ENCODE results near the gene EXOSC3.
"Not testable (repeated sequence)": the region's sequence is repeated elsewhere in the genome, so short reads cannot be mapped to it uniquely, and the experiment has no call there.

Gene EXOSC3

DNA sequence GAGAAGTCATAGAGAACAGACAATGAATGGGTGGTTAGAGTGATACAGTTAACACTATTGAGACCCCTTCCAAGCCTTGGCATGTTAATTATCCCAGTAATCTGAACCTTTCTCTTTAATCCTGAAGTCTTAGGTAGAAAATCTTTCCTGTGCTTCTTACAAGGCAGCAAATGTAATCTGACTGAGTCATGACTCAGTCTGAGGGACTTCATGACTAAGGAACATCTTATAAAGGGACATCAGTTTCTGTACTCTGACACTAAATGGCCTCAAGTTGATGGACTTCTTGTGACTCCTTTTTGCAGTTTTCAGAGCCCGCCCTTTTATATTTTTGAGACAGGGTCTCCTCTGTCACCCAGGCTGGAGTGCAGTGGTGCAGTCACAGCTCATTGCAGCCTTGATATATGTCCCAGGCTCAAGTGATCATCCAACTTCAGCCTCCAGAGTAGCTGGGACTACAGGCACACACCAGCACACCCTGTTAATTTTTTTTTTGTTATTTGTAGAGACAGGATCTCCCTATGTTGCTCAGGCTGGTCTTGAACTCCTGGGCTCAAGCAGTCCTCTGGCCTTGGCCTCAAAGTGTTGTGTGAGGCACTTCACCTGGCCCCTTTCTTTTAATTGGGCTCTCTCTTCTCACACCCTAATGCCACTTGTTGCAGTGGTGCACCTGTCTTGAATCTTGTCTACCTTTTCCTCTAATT lies 9.5 kb downstream of the EXOSC3 start:
- DNase-seq (ENCODE audit: low read depth) = peak; percentile 32

DNA sequence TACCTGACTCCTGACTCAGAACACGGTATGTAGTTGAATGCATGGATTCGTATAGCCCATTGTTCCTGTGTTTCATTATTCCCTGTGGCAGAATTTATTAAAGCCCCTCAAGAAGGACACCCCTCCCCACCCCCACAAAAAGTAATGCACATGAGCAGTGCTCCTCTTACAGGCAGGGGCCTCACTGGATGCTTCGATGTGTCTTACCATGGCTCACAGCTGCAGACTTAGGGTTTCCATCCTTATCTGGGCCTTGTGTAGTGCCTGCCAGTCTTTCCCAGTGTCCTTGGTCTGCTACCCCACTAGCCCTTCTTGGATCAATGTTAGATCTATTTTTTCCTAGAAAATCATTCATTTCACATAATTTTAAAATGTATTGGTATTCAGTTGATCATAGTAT lies 14.9 kb downstream of the EXOSC3 start:
- DNase-seq (ENCODE audit: low read depth) = no peak

DNA sequence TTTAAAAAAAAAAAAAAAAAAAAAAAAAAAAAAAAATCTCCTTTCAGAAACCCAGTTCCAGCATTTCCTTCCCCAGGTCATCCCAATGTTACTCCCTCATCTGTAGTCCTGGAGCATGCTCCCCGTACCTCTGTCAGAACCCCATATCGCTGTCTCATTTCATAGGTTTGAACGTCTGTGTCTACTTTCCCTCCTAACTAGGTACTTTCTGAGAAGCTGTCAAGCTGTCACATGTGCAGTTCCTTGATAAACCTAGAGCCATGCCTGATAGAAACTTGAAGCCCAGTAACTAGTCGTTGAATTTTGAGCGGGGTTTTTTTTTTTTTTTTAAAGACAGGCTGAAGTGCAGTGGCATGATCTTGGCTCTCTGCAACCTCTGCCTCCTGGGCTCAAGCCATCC lies 15.6 kb downstream of the EXOSC3 start:
- DNase-seq (ENCODE audit: low read depth) = no peak

DNA sequence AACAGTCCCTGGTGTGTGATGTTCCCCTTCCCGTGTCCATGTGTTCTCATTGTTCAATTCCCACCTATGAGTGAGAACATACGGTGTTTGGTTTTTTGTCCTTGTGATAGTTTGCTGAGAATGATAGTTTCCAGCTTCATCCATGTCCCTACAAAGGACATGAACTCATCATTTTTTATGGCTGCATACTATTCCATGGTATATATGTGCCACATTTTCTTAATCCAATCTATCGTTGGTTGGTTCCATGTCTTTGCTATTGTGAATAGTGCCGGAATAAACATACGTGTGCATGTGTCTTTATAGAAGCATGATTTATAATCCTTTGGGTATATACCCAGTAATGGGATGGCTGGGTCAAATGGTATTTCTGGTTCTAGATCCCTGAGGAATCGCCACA lies 19.6 kb downstream of the EXOSC3 start:
- DNase-seq (ENCODE audit: low read depth) = not testable (repeated sequence)

DNA sequence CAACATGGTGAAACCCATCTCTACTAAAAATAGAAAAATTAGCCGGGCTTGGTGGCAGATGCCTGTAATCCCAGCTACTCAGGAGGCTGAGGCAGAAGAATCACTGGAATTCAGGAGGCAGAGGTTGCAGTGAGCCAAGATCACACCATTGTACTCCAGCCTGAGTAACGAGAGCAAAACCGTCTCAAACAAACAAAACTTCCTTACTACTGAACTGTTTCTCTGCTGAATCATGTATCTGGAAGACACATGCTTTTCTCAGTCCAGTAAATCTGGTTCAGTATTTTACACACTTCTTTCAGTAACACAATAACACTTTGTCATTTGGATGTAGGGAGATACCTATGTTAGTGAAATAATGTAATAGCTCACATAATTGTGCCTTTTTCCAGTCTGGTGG lies 23.4 kb downstream of the EXOSC3 start:
- peak; percentile 86 for DNase-seq (ENCODE audit: low read depth)

DNA sequence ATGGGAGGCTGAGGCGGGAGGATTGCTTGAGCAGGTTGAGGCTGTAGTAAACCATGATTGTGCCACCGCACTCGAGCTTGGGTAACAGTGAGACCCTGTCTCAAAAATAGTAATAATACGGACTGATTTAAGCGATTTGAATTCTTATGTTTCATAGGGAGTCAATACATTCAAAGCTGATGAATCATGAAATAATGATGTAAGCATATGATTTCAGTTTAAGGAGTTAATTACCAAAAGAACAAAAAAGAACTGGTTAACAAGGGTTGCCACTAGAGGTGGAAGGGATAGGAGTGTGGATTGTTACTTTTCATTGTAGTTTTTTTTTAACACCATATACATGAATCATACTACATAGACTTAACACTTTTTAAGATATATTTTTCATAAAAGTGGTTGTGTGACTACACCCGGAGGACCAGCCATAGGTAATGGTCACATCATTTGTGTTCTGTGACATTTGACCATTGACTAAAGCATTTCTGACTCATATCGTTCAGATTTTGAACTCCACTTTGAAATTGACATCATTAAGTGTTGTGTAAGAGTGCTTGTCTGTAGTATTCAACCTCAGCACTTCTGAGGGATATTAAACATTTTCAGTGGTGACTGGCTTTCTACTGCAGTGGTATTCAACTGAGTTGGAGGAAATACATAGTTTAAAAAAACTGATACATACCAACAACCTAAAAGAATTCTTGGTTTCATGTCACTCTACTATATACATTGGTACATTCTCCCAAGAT lies 24.3 kb downstream of the EXOSC3 start:
- DNase-seq (ENCODE audit: low read depth) = peak; percentile 73

DNA sequence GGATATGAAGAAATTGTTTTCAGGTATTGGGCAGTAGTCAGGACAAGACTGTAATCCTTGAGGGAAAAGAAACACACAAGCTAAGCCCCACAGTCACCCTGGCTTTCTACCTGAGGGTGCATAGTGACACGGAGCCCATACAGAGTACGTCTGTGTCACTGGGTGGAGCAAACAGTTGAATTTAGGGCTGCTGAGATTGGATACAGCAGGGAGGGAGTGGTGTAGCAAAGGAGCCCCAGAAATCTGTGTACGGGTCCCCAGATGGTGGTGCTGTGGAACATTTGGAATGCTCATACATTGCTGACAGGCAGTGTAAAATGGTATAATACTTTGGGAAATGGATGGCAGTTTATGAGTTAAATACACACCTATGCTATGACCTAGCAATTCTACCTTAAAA lies 26.1 kb downstream of the EXOSC3 start:
- DNase-seq (ENCODE audit: low read depth) = no peak

DNA sequence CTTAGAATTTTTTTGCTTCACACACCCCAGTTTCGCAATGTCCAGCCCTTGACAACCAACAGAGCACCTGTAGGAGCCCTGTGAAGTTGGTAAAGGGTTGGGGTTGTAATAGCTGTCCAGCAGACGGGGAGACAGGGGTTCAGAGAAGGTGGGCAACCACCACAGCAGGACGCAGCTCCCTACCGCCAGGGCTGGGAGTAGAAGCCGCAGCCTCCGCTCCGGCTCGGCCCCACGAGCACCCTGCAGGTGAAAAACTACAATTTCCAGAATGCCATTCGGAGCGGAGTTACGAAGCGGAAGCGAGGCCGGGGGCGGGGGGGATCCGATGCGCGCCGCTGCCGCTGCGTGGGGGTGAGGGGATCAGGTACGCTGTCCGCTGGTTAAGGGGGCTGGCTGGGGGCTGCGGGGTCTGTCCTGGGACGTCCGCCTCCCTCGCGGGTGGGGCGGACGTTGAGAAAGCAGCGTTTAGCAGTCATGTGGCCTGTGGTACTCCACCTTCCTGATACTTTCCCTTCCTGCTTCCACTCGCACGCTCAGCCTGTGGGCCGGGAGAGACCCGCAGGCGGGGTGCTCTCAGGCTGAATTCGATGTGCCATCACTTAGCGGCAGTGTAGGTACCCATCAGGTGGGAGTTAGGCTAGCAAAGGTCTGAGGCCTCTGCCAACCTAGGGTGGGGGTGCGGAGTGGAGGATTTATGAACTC lies 31.2 kb downstream of the EXOSC3 start, which contains the start of gene TRMT10B:
Gene TRMT10B, plus strand, starts transcription at position 317 of the 702 bp plus-strand sequence. CDS start 8,127 bp downstream, outside the sequence.
- DNase-seq (ENCODE audit: low read depth) = peak; percentile 76

DNA sequence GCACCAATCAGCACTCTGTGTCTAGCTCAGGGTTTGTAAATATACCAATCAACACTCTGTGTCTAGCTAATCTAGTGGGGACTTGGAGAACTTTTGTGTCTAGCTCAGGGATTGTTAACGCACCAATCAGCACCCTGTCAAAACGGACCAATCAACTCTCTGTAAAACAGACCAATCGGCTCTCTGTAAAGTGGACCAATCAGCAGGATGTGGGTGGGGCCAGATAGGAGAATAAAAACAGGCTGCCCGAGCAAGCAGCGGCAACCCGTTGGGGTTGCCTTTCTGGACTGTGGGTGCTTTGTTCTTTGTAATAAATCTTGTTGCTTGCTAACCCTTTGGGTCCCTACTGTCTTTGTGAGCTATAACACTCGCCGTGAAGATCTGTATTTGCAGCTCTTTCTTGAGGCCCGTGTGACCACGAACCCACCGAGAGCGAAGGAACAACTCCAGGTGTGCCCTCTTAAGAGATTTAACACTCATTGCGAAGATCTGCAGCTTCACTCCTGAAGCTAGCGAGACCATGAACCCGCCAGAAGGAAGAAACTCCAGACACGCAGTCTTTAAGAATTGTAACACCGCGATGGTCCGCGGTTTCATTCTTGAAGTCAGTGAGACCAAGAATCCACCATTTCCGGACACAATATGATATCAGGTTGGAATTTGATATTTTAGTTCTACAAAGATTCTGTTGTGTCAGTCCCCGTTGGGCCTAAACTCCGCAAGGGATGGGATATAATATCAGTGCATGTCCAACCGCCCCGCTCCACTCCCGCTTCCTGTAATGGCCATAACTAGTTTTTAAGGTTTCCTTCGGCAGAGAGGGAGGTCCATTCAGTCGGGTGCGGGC lies 32.0 kb downstream of the EXOSC3 start:
- no peak for DNase-seq (ENCODE audit: low read depth)

DNA sequence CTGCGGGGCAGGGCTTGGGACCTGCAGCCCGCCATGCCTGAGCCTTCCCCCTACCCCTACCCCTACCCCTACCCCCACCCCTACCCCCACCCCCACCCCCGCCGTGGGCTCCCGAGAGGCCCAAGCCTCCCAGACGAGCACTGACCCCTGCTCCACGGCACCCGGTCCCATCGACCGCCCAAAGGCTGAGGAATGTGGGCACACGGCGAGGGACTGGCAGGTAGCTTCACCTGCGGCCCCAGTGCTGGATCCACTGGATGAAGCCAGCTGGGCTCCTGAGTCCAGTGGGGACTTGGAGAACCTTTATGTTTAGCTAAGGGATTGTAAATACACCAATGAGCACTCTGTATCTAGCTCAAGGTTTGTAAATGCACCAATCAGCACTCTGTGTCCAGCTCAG lies 32.8 kb downstream of the EXOSC3 start:
- DNase-seq (ENCODE audit: low read depth) = not testable (repeated sequence)

DNA sequence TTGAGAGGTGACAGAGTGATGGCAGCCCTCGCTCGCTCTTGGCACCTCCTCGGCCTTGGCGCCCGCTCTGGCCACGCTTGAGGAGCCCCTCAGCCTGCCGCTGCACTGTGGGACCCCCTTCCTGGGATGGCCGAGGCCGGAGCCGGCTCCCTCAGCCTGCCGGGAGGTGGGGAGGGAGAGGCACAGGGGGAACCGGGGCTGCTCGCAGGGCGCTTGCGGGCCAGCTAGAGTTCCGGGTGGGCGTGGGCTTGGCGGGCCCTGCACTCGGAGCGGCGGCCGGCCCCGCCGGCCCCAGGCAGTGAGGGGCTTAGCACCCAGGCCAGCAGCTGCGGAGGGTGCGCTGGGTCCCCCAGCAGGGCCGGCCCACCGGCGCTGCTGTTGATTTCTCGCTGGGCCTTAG lies 33.2 kb downstream of the EXOSC3 start:
- DNase-seq (ENCODE audit: low read depth) = not testable (repeated sequence)

DNA sequence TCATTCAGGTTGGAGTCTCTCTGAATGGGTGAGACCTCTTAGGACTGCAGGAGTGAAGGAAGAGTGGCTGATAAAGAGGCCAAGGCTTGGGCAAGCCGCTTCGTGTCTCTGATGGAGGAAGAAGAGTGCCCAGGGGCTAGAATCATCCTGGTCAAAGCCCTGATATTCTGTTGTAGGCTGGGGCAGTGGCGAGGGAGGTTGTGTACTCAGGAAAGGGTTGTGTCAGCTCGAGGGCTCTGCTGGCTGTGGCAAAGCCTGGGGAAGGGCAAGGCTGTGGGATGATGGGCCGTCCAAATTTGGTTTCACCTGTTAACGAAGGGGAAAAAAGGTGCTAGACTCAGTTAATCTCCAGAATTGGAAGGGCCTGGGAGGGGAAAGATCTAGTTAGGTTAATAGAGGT lies 33.7 kb downstream of the EXOSC3 start:
- no peak for DNase-seq (ENCODE audit: low read depth)

DNA sequence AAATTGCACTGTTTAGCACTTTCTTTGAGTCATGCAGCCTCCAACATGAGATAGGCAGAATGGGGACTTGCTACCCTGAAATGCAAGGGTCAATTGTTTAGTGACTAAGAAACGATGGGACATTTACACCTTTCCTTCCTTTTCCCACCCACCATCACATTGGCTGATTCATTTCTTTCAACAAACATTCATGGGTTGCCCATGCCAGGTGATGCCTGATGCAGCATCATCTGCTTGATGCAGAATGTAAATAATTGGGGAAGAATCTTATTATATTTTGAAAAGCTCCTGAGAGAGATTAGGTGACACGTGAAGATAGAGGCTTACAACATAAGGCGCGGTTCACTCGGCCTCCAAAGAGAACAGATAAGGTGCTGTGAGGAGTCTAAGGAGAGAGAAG lies 35.7 kb downstream of the EXOSC3 start:
- DNase-seq (ENCODE audit: low read depth) = no peak

DNA sequence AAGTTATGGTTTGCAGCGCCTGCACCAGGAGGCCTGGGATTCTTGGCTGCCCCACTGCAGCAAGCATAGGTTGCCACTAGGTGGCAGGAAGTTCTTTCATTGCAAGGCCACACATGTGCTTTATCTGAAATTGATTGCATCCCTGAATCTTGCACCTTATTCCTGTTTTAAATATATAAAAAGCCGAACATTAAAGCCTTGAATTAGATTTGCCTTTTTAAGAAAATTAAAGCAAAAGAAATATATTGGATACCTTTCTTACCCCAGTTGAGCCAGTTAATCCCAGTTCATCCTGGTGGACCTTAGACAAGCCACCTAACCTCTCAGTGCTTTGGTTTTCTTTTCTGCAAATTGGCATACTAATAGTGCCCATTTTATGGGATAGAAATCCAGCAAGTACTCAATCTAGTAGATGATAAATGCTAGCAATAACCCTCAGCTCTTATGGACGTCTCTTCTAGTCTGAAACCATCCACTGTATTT lies 37.6 kb downstream of the EXOSC3 start:
- DNase-seq (ENCODE audit: low read depth) = peak; percentile 73

DNA sequence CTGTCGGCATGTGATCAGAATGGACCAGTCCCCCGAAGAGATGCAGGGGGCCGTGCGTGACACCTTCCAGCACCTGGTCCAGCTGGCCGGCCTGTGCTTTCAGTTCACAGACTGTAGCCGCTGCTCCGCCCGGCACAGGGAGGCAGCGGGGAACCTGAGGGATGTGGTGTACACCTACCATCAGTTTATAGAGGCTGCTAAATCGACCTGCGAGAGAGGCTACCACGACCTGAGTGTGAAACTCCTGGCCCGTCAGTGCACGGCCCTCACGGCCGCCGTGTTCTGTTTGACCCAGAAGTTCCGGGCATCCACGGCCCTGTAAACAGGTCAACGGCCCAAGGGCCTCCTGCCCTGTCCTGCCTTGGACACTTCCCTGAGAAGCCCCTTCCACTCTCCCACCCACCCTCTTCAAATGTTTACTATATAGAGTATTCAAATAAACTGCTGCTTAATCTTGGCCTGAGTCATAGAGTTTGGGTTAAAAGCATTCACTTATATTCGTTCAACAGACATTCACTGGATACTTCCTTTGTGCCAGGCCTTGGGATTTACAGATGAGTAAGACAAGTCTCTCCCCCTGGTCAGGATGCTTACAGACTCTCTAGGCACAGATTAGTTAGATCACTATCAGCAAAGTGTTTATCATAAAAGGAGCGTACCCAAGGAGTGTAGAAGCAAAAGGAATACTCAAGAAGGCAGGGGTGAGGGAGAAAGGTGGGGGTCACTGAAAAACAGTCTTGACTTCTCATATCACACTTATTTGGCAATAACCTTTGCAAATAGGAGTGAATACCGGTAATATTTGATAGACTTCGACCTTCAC lies 38.2 kb downstream of the EXOSC3 start:
- DNase-seq (ENCODE audit: low read depth) = peak; percentile 79

DNA sequence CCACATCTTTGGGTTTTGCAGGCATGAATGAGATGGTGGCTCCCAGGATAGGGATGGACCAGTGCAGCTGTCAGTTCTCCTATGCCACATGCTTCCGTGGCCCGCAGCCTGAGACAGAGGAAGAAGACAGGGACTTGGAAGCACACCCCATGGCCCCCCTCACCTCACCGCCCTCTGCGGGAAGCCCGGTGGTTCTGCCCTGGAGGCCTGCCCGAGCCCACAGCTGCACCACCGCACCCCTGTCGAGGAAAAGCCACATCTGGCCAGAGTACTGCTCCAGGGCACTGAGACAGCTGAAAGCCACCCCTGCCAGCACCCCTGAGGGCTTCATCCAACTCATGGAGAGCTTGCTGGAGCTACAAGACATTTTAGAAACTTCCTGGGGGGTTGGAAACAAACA lies 38.9 kb downstream of the EXOSC3 start:
- no peak for DNase-seq (ENCODE audit: low read depth)

DNA sequence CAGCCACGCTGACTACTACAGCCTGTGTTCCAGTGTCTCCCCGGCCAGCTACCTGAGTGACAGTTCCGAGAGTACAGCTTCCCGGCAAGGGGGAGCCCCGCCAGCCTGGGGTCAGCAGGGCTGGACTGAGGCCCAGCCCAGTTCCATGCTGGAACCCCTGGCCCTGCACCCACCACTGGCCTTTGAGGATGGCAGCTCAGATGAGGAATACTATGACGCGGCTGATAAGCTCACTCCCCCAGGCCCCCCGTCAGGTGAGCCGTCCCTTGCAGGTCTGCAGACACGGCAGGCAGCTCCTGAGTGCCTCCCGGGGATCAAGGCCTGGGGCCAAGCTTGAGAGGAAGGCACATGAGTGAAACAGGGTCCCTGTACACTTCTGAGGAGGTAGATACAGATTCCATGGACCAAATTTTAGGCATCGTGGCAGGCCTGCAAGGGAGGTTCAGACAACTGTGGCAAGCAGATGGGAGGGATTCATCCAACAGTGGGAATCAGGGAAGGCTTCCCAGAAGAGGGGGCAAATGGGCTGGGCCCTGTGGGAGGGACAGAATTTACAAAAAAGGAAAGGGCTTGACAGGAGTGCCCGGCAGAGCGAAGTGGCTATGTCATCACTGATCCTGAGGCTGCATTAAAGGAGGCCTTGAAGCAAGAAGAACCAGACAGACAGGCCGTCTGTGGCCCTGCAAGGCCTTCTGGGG lies 44.1 kb downstream of the EXOSC3 start:
- no peak for DNase-seq (ENCODE audit: low read depth)

DNA sequence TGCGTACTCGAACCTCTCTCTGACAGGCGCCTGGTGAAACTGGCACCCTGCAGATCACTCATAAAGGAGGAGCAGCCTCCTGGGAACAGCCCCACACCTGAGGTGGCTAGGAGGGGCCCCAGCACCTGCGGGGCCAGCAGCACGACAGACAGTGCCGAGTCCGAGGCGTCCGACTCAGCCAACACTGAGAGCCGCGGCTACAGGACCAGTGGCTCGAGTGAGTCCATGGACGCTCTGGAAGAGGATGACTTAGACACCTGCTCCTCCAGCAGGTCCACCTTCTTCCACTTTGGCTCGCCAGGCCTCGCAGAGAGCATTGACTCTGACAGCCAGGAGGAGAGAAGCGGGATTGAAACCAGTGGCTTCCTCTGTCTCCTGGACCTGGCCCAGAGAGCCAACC lies 44.7 kb downstream of the EXOSC3 start:
- no peak for DNase-seq (ENCODE audit: low read depth)

DNA sequence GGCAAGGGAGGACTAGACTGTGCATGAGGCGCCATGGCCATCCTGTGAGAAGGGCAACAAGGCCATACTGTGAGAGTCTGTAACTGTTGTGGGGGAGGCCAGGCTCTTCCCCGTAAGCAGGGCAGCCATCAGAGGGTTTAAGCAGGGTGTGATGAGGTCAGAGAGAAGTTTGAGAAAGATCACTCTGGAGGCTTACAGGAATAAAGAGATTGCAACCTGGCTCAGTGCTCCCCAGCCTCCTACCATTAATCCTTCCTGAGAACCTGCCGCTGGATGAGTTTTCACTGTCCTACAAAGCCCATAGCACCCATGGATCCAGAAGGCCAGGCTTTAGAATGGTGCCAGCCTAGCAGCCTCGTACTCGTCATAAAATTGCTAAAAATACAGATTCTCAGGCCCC lies 45.6 kb downstream of the EXOSC3 start:
- no peak for DNase-seq (ENCODE audit: low read depth)

DNA sequence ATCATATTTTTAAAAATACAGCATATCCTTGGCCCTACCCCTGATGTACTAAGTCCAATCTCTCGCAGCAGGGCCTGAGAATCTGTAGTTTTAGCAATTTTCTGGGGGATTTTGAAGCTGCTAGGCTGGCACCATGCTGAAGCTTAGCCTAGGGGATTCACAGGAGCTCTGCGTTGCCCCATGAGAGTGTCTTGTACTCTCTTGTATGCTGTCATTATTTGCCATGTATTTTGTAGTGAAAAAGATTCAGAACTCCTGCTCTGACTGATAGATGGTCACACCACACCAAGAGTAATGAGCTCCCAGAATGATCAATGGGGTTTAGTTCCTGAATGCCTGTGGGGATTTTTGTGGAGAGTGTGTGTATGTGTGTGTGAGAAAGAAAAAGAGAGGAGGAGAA lies 51.9 kb downstream of the EXOSC3 start:
- no peak for DNase-seq (ENCODE audit: low read depth)
